Gastrocnemius medialis (tissue), 4 donors: ENCODE data around the gene PGAP3.

ENCODE experiments used
- POLR2A ChIP-seq, 2 donors: fragments of 450-650 bp; IDR thresholded peaks; one replicate each; pipeline ENCODE4 v1.6.1; 2017; ENCODE audit warnings: antibody characterized with exemption in 2 of 2, mild to moderate bottlenecking in 2 of 2, moderate library complexity in 2 of 2
- TF ChIP-seq, protein P1 (sequence below), 5 experiments: fragments of 450-650 bp in 3 of 5; fragments of 200-600 bp in 2 of 5; sonication (generic) in 2 of 5; IDR thresholded peaks in 4 of 5; conservative IDR thresholded peaks in 1 of 5; 1 replicate in 4 of 5; 2 replicates in 1 of 5; pipeline ENCODE4 v1.5.1; 2016 to 2019; ENCODE audit warnings: antibody characterized with exemption in 5 of 5, mild to moderate bottlenecking in 3 of 5, moderate library complexity in 3 of 5

DNA sequence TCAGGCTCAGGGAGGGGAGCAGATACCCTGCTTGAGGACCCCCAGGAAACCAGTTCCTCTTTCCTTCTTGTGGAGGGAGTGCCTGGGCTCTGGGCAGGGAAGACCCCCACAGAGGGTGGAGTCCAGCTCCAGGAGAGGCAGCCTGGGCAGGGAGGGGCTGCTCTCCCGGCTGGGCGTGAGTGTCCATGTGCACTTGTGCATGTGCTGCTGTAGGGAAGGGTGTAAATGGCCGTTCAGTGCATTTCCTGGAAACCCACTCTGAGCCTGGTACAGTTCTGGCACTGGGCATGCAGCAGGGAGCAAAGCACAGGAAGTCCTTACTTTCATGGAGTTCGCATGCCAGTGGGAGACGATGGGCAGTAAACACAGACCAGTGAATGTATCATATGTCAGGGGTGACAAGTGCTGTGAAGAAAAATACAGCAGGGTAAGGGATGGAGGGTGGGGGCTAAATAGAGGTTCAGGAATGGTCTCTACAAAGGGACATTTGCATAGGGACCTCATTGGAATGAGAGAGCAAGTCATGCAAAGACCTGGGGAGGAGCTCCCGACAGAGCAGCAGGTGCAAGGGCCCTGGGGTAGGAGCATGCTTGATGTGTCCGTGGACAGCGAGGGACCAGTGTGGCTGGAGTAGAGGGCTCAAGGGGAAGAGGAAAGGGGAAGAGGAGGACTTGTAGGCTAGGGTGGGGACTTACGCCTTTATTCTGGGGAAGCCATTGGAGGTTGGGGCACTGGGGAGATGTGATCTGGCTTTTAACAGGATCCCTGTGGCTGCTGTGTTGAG, 45.4 kb downstream of the PGAP3 start:
- TF ChIP-seq, protein P1, sequence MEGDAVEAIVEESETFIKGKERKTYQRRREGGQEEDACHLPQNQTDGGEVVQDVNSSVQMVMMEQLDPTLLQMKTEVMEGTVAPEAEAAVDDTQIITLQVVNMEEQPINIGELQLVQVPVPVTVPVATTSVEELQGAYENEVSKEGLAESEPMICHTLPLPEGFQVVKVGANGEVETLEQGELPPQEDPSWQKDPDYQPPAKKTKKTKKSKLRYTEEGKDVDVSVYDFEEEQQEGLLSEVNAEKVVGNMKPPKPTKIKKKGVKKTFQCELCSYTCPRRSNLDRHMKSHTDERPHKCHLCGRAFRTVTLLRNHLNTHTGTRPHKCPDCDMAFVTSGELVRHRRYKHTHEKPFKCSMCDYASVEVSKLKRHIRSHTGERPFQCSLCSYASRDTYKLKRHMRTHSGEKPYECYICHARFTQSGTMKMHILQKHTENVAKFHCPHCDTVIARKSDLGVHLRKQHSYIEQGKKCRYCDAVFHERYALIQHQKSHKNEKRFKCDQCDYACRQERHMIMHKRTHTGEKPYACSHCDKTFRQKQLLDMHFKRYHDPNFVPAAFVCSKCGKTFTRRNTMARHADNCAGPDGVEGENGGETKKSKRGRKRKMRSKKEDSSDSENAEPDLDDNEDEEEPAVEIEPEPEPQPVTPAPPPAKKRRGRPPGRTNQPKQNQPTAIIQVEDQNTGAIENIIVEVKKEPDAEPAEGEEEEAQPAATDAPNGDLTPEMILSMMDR (IDR thresholded peaks at IDR 0.05 in 4 of 5, conservative IDR thresholded peaks at IDR 0.05 in 1 of 5), result no peak
- no peak for TF ChIP-seq POLR2A (IDR thresholded peaks at IDR 0.05)
